Epithelial cell of proximal tubule (primary cell): ENCODE measurements around the gene CAMSAP3. TPM values are rescaled to one million over a fixed set of nuclear protein-coding genes. Genes with fewer than 3 reads are reported as not detected.

Source experiments
- DNase-seq: peaks from one replicate; pipeline ENCODE4 v3.0.0-alpha.2; 2011; ENCODE audit warnings: low read depth
- H3K4me3 ChIP-seq: 2 replicates; pipeline ENCODE4 v1.5.1; 2011; ENCODE audit warnings: low read depth, mild to moderate bottlenecking, low read length
- CTCF ChIP-seq: conservative IDR thresholded peaks from 2 replicates; pipeline ENCODE4 v1.5.1; 2012; ENCODE audit warnings: low read depth, mild to moderate bottlenecking, low read length
- total RNA-seq: library from RNA; depleted of rRNA; stranded (reverse); fragments of >200 nt; gene quantifications from 2 replicates; pipeline ENCODE4 v1.2.3, GENCODE V29; 2015

CAMSAP3 gene
- total RNA-seq, 1 donor from 2014 or later: 12.4 TPM

GRCh38 chr19:7559102-7559501 is 36.6 kb upstream of the CAMSAP3 start:
- no peak for DNase-seq
- H3K4me3 ChIP-seq: no peak overlapping the region
- TF ChIP-seq CTCF: no peak

- TF ChIP-seq CTCF: no peak
- DNase-seq: no peak
- H3K4me3 ChIP-seq: no peak overlapping the region
These were observed 35.4 kb upstream of the CAMSAP3 start for GRCh38 chr19:7560255-7560654.

- TF ChIP-seq CTCF: no peak
- DNase-seq: no peak
- H3K4me3 ChIP-seq: no peak overlapping the region
These were observed 34.3 kb upstream of the CAMSAP3 start for GRCh38 chr19:7561325-7561724.

- H3K4me3 ChIP-seq: no peak overlapping the region
- TF ChIP-seq CTCF: no peak
- DNase-seq: no peak
These were observed 32.8 kb upstream of the CAMSAP3 start for GRCh38 chr19:7562646-7563393.

GRCh38 chr19:7564866-7565265 is 30.8 kb upstream of the CAMSAP3 start:
- no peak for DNase-seq
- H3K4me3 ChIP-seq: no peak overlapping the region
- TF ChIP-seq CTCF: no peak

GRCh38 chr19:7565332-7565731 is 30.3 kb upstream of the CAMSAP3 start:
- TF ChIP-seq CTCF: no peak
- DNase-seq: no peak
- H3K4me3 ChIP-seq: no peak overlapping the region

- no peak for DNase-seq
- no peak for TF ChIP-seq CTCF
- H3K4me3 ChIP-seq: no peak overlapping the region
These were observed 24.9 kb upstream of the CAMSAP3 start for GRCh38 chr19:7570761-7571160.
